KMS-11 (cell line): ENCODE results near the gene UBR4.

ENCODE experiments used
- H2AFZ ChIP-seq: fragments of 200-600 bp; sonication (generic); 2 replicates; pipeline ENCODE4 v1.6.1; 2016; ENCODE audit warnings: antibody characterized with exemption, mixed run types, low read depth
- H3K27ac ChIP-seq: fragments of 200-600 bp; sonication (generic); 2 replicates; pipeline ENCODE4 v1.6.1; 2016; ENCODE audit warnings: mild to moderate bottlenecking, mixed run types
- H3K27me3 ChIP-seq: fragments of 200-600 bp; sonication (generic); 2 replicates; pipeline ENCODE4 v1.6.1; 2017; ENCODE audit warnings: mild to moderate bottlenecking, low read depth, mixed run types, moderate library complexity; ENCODE audit not compliant: insufficient read depth
- H3K36me3 ChIP-seq: fragments of 200-600 bp; sonication (generic); 2 replicates; pipeline ENCODE4 v1.6.1; 2017; ENCODE audit warnings: mild to moderate bottlenecking, mixed run types; ENCODE audit not compliant: insufficient read depth
- H3K4me1 ChIP-seq: fragments of 200-600 bp; sonication (generic); 2 replicates; pipeline ENCODE4 v1.6.1; 2016; ENCODE audit warnings: mild to moderate bottlenecking, low read depth, mixed run types; ENCODE audit not compliant: poor library complexity, severe bottlenecking
- H3K4me2 ChIP-seq: fragments of 200-600 bp; sonication (generic); 2 replicates; pipeline ENCODE4 v1.7.0; 2016; ENCODE audit warnings: mild to moderate bottlenecking, mixed run types
- H3K4me3 ChIP-seq: fragments of 200-600 bp; sonication (generic); IDR thresholded peaks from 2 replicates; pipeline ENCODE4 v1.6.1; 2017; ENCODE audit warnings: low read depth, low read length, mixed read lengths; ENCODE audit not compliant: insufficient read depth
- H3K79me2 ChIP-seq: fragments of 200-600 bp; sonication (generic); 2 replicates; pipeline ENCODE4 v1.6.1; 2016; ENCODE audit warnings: low read depth, mixed run types; ENCODE audit not compliant: insufficient read depth
- H3K9ac ChIP-seq: fragments of 200-600 bp; sonication (generic); 2 replicates; pipeline ENCODE4 v1.6.1; 2016; ENCODE audit warnings: mild to moderate bottlenecking, mixed run types
- H4K20me1 ChIP-seq: fragments of 200-600 bp; sonication (generic); 2 replicates; pipeline ENCODE4 v1.6.1; 2016; ENCODE audit warnings: mild to moderate bottlenecking, mixed run types; ENCODE audit not compliant: insufficient read depth
- CTCF ChIP-seq: fragments of 200-600 bp; sonication (generic); conservative IDR thresholded peaks from 2 replicates; pipeline ENCODE4 v1.6.1; 2017; ENCODE audit warnings: low read depth, mild to moderate bottlenecking, antibody characterized with exemption, low read length, moderate library complexity, mixed read lengths

UBR4 gene

GRCh38 chr1:19032701-19033514 is 177.2 kb downstream of the UBR4 start:
- Histone ChIP-seq H3K27me3 (peaks cover 72% of the 10 kb centered on the region; the same call in 1 of the 2 replicates), H3K27ac (no peak overlapping the region), H2AFZ (no peak overlapping the region), H3K36me3 (no peaks in the 10 kb centered on the region), H3K4me2 (no peak overlapping the region), H3K9ac (no peak overlapping the region), H3K79me2 (no peaks in the 10 kb centered on the region), H3K4me1 (no peaks in the 10 kb centered on the region), H4K20me1 (no peaks in the 10 kb centered on the region), H3K4me3 (no peak overlapping the region)
- no peak for TF ChIP-seq CTCF

GRCh38 chr1:19032413-19032695 is 177.7 kb downstream of the UBR4 start:
- H3K27me3 ChIP-seq: peaks cover 68% of the 10 kb centered on the region; the same call in 1 of the 2 replicates
- H3K36me3 ChIP-seq: no peaks in the 10 kb centered on the region
- no peak overlapping the region for H3K4me3 ChIP-seq
- TF ChIP-seq CTCF: no peak
- no peak overlapping the region for H3K9ac ChIP-seq
- H4K20me1 ChIP-seq: no peaks in the 10 kb centered on the region
- no peak overlapping the region for H3K4me2 ChIP-seq
- no peaks in the 10 kb centered on the region for H3K79me2 ChIP-seq
- no peaks in the 10 kb centered on the region for H3K4me1 ChIP-seq
- no peak overlapping the region for H2AFZ ChIP-seq
- H3K27ac ChIP-seq: no peak overlapping the region

- Histone ChIP-seq H4K20me1 (no peaks in the 10 kb centered on the region), H3K4me3 (no peak overlapping the region), H3K4me2 (no peak overlapping the region), H3K36me3 (no peaks in the 10 kb centered on the region), H3K79me2 (no peaks in the 10 kb centered on the region), H3K27me3 (peaks cover 45% of the 10 kb centered on the region; the same call in 1 of the 2 replicates), H3K9ac (no peak overlapping the region), H2AFZ (no peak overlapping the region), H3K4me1 (no peaks in the 10 kb centered on the region), H3K27ac (no peak overlapping the region)
- TF ChIP-seq CTCF: no peak
These were observed 180.6 kb downstream of the UBR4 start for GRCh38 chr1:19029191-19030085.

GRCh38 chr1:19028546-19029129 is 181.4 kb downstream of the UBR4 start:
- Histone ChIP-seq H3K9ac (no peak overlapping the region), H4K20me1 (no peaks in the 10 kb centered on the region), H3K79me2 (no peaks in the 10 kb centered on the region), H3K27ac (no peak overlapping the region), H3K4me1 (no peaks in the 10 kb centered on the region), H3K27me3 (peaks cover 38% of the 10 kb centered on the region; the same call in 1 of the 2 replicates), H3K36me3 (no peaks in the 10 kb centered on the region), H3K4me2 (no peak overlapping the region), H2AFZ (no peak overlapping the region), H3K4me3 (no peak overlapping the region)
- TF ChIP-seq CTCF: no peak
